HG03354 (cell line): Measurements from ENCODE around the gene ARHGEF10L.

Source experiments
- ATAC-seq: cut with Tn5 transposase; IDR thresholded peaks from one replicate; pipeline ENCODE4 v1.9.1; 2021; ENCODE audit warnings: mild to moderate bottlenecking; ENCODE audit not compliant: unreplicated experiment, poor library complexity, severe bottlenecking

Gene ARHGEF10L

DNA sequence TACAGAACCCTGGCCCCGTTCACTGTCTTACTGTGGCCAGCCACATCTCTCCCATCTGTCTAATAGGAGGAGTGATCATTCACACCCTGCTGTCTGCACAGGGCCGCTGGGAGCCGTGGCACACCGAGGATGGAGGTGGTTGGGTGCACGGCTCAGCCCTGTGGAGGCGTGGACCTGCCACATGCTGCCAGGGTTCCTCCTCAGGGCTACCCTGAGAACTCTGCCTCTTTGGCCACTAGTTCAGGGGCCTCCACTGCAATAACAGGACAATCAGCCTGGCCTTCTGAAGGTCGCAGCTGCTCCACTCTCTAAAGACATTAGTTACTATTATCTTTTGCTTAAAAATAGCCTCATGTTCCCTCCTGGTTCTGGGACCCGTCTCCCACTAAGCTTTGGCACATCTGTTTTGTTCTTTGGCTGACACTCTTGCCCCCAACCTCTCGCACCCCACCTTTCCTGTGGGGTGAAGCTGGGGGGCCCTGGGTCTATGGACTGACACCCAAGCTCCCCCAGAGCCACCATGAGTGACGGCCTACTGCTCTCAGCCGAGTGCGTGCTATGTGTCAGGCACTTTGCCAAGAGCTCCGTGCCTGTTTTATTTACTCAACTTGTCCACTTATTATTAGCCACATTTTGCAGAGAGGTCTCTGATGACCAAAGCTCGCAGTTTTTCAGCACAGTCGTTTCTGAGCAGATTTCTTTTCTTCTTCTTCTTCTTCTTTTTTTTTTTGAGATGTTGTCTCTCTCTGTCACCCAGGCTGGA, 66.3 kb downstream of the ARHGEF10L start:
- no peak for ATAC-seq

DNA sequence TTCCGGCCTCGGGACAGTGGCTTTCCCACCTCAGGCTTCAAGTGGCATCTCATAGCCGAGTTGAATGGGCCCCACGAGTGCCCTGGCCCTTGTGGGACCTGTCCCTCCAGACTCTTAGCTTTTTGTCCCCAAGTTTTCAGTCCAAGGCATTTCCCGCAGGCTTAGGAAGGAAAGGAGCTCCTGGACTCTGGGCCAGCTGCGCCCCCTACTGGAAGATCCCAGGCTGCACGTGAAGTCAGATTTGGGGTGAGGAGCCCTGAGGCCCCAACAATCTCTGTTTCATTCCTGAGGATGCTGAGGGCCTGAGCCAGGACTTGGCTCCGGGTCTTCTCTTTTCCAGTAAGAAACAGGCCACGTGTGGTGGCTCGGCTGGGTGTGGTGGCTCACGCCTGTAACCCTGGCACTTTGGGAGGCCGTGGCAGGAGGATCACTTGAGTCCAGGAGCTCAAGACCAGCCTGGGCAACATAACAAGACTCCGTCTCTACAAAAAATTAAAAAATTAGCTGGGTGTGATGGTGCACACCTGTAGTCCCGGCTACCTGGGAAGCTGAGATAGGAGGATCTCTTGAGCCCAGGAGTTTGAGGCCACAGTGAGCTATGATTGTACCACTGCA, 67.4 kb downstream of the ARHGEF10L start:
- no peak for ATAC-seq

DNA sequence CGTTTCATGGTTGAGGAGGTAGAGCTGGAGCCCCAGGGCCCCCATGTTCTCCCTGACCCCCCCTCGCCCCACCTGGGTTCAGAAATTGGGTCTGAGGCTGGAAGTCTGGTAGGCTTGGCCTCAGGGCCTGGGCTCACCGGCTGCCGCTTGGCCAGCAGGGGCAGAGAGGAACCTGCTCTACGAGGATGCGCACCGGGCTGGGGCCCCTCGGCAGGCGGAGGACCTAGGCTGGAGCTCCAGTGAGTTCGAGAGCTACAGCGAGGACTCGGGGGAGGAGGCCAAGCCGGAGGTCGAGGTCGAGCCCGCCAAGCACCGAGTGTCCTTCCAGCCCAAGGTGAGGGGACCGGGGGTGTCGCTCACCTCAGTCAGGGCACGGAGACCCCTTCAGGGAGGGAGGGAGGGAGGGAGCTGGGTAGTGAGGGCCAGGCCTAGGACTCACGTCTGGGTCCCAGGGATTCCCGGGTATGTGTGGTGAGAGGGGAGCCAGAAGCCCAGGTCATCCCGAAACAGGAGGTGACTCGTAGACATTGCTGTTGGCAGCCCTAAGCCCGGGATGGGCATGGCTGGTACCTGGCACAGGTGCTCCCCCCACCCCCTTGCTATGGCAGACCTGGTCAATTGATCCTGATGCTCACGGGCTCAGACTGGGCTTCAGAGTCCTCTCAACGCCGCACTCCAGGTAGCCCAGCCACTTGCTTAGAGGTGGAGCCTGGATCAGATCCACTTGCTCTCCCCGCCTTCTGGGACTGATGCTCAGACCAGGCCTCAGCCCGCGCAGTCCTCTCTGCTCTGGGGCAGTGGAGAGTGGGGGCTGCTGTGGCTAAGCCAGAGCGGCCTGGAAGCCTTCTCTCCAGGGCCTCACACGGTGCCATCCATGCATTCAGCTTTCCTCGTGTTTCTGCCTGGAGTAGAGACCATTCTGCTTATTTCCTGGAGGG, 68.4 kb downstream of the ARHGEF10L start:
- no peak for ATAC-seq

DNA sequence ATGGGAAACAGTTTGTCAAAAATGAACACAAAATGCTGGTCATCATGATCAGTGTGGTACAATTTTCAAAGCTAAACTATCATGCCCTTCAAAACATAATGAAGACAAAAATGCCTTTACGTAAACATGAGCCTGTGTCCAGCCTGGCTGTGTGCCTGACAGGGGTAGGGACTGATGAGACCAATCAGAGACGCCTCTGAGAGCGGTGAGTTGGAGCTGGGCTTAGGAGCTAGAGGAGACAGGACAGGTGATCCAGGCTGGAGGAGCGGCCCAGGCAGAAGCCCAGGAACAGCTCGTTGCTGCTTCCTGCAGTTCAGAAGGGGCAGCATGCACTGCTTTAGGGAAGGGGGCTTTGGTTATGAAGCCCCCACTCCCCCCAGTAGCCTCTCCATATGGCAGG, 70.0 kb downstream of the ARHGEF10L start:
- no peak for ATAC-seq

DNA sequence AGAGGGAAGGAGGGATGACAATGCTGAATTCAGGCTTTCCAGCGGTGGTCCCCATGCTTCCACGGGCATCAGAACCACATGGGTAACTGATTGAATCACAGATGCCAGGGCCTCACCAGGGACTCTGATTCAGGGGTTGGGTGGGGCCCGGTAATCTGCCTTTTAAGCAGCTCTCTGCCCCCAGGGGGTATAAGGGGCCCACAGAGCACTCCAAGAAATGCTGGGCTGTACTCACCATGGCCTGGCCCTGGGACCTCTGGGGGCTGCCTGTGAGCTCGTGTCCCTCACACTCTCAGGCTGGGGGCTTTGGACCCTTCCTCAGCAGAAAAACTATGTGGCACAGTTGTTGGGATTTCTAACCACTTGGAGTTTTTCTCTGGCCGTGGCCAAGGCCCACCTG, 70.6 kb downstream of the ARHGEF10L start:
- ATAC-seq, result no peak

DNA sequence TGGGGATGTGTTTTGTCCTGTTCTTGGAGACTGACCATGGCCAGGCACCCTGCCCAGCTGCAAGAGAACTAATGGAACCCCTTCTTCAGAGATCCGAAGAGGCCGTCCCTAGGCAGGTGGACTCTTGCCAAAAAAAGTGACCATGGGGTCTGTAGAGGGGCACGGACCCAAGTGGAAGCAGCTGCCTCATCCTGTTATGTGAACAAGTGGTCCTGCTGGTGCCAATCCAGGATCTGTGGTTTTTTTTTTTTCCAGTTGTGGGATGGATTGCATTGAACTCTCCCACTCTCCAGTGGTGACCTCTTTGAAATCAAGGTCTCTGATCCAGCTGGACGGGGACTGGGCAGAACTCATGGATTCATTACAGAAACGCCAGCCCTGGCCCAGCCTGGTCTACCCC, 71.2 kb downstream of the ARHGEF10L start:
- no peak for ATAC-seq

DNA sequence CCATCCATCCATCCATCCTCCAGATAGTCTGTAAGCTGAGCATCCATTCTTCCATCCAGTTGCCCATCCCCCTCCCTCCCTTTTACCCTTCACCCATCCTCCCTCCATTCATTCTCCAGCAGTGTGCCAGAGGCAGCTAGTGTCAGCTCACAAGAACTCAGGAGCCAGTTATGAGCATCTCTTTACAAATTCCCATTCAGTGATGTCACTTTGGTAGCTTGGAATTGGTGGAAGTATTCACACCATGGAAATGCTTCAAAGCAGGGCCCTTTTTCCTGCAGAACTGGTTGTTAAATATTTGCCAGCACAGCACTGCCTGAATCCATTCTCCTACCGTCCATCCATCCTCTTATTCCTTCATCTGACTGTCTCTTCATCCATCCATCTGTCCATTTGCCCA, 72.5 kb downstream of the ARHGEF10L start:
- ATAC-seq, result no peak

DNA sequence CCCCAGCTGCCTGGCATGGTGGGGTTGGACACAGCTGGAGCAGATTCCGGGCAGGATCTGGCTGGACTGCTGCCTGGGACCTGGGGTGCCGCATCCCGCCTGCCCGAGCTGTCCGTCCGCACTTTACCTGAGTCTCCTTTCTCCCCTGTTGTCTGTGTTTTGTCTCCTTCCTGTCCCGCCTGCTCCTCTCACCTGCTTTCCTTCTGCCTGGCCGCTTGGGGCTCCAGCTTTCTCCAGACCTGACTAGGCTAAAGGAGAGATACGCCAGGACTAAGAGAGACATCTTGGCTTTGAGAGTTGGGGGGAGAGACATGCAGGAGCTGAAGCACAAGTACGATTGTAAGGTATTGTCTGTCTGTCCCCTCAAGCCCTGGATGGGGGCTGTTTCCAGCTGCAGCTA, 73.3 kb downstream of the ARHGEF10L start:
- no peak for ATAC-seq

DNA sequence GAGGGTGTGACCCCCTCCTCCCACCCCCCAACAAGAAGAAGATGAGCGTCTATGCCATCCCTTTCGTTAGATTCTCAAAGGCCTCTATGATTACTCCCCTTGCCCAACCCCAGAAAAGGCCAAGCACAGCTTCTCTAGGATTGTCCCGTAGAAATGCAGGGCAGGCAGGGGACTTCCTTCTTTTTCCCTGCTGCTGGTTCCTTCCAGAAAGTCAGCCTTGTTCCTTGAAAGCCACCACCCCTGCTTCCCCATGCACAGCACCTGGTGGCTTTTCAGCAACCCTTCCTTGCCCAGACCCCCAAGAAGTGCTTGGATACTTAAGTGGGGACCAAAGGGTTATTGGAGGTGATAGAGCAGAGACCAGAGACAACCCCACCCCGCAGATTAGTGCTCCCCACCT, 75.1 kb downstream of the ARHGEF10L start:
- ATAC-seq, result no peak

DNA sequence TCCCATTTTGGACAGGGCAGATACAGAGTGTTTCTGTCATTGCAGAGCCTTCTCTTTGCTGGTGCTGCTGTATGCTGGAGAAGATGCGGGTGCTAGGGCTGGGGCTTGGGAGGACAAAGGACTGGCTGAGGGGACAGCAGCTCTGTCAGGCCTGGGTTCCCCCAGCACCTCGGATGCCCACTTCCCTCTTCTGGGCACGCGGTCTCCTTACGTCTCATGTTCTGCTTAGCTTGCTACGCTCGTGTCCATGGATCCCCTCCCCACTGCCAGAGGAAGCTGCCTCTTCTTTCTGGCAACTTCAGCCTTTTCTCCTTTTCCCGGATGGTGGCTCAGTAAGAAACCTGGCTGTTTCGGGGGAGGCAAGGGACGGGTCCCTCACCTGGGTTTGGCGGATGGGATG, 75.7 kb downstream of the ARHGEF10L start:
- no peak for ATAC-seq

DNA sequence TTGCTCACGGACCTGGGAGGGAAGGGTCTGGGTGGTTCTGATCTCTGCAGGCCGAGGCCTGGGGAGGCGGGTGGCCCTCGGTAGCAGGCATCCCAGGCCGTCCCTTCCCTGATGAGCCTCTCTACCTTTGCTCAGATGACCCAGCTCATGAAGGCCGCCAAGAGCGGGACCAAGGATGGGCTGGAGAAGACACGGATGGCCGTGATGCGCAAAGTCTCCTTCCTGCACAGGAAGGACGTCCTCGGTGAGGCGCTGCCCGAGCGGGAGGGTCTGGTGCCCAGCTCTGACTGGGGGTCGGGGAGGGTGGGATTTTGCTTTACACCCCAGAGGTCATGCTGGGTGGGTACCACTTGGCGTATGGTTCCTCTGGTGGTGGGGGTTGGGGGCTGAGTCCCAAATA, 76.5 kb downstream of the ARHGEF10L start:
- ATAC-seq, result no peak

DNA sequence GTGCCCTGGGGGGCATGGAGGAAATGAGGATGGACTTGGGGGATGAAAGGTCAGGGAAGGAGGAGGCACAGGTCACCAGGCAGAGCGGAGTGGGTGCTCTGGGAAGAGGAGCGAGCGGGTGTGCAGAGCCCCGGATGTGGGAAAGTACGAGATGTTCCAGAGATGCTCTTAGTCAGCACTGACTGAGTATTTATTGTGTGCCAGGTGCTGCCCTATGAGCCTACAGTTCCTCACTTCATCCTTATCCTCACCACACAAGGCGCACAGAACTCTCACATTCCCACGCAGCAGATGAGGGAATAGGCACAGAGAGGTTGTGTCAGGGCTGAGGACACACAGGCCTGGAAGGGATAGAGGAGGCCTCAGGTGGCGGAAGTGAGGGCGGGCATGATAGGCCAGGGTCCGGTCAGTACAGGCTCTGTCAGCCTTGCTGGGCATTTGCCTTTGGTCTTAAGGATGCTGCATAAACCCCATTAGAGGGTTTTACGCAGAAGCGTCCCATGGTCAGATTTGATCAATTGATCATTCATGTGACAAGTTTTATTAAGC, 77.3 kb downstream of the ARHGEF10L start:
- ATAC-seq, result no peak

DNA sequence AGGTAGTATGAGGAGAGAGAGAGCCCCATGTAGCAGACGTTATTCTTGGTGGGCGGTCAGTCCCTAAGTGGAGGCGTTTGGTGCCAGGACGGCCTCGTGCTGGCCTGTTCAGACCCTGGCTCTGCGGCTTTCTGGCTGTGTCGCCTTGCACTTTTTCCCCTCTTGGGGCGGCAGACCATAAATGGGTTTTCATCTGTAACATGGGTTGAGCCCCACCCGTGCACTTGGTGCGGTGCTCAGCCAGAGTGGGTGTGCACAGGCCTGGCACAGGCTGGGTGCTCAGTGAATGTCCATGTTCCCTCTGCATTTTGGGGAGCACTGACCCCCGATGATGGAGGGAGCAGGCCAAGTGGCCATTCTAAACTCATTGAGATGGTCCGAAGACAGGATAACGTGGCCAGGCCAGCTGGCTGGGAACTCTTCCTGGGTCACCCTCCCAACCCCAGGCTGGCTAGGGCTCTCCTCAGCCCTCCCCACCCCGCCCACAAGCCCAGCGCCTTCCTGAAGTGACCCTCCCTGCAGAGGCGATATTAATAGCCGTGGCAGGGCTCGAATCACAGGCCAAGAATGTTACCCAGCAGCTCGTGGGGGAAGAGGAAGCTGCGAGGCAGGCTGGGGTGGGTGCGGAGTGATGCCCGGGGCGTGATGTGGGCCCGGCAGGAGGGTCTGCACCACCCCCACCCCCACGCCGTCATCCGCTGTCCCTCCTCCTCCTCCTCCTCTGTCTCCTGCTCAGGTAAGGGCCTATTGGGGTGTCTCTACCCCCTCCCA, 78.5 kb downstream of the ARHGEF10L start:
- no peak for ATAC-seq

DNA sequence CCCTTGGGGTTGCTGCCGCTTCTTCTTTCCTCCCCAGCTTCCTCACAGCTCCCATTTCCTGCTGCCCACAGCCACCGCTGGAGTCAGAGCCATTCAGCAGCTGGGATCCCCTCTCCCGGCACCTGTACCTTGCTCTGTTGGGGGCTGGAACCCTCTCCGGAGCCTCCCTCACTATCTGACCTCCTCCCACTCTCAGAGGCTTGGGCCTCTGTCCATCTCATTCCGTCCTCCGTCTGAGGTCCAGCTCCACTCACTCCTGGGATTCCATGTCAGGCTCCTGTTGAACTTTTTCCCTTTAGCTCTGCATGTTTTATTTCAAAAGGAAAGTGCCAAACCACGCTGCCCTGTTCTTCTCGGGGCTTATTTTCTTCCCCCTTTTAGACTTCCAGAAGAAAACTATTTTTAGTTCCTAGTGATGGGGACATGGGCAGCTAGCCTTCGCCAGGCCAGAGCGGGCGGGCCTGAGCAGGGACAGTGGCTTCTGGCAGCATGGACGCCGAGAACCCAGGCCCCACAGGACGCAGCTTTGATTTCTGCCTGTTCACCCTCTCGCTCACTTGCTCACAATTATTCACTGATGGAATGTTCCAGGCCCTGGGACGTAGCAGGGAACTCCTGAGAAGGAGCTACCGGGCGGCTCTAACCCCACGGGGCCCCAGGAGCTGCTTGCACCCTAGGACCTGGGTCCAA, 79.2 kb downstream of the ARHGEF10L start:
- no peak for ATAC-seq

DNA sequence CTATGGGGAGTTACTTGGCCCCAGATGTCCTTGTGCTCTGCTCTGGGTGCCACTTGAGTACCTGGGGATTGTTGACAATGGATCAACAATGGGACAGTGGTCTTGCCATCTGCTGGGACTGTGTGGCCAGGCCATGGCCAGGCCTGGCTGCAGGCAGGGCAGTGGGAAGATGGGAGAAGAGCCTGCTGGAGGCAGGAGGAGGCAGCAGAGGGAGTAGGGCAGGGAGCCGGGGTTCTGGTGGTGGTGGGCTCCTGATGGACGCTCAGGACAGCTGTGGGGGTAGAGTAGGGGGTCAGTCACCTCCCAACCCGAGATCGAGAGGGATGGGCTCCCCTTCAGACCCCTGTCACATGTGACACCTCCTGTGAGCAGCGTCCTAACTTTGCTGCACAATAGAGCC, 81.0 kb downstream of the ARHGEF10L start:
- ATAC-seq, result no peak

DNA sequence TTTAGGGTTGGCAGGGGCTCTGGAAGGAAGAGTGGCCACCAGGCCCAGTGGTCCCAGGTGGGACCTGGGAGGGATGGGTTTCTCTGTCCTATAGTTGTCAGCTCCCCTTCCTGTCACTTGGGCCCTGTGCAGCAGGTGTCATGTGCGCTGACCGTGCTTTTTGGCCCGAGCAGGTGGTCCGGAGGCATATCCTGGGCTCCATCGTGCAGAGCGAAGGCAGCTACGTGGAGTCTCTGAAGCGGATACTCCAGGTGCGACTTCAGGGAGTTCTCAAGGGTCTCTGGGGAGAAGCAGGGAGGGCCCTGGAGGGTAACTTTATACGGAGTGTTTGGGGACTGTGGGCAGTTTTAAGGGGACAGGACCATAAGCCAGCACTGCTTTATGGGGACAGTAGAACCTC, 82.2 kb downstream of the ARHGEF10L start:
- no peak for ATAC-seq

DNA sequence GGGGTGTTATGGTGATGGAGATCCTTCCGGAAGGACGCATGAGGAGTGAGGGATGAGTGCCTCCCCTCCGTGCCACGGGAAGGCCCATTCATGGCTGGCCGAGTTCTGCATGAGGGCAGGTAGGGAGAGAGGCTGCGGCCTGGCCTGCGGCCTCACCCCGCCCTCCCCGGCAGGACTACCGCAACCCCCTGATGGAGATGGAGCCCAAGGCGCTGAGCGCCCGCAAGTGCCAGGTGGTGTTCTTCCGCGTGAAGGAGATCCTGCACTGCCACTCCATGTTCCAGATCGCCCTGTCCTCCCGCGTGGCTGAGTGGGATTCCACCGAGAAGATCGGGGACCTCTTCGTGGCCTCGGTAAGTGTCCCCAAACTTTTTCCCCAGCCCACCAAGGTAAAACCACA, 83.3 kb downstream of the ARHGEF10L start:
- ATAC-seq, result no peak

DNA sequence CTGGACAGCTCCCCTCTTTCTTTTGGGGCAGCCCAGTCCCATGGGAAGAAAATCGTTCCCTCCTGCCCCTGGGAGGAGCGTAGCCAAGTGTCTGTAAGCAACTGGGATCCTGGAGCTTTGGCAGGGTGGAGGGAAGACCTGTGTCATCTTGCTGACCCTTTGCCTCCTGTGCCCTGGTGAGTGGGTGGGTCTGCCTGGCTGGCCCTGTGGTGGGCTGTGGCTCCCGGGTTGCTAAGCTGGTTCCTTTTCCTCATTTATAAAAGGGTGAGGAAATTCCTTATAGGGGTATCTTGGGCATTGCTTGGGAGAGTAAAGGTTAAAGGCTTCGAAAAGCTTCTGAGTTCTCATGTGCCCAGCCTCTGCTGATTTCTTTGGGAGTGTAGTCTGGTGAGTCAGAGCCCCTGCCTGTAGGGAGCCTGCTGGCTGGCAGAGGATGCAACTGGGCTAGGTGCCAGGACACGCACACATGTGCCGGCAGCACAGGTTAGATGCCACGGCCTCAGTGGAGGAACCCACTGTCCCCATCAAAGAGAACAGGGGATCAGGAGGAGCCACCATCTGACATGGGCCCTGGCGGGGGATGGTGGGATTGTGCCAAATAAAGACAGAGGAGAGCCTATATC, 85.2 kb downstream of the ARHGEF10L start:
- no peak for ATAC-seq
